HEK293T (cell line): Measurements from ENCODE around the gene N4BP2L1.

Experiments
- L3MBTL2 ChIP-seq: fragments of 450-650 bp; conservative IDR thresholded peaks from 2 replicates; pipeline ENCODE4 v1.6.1; 2016; ENCODE audit warnings: mild to moderate bottlenecking
- SP1 ChIP-seq: fragments of 450-650 bp; IDR thresholded peaks from 2 replicates; pipeline ENCODE4 v1.6.1; 2017
- SUZ12 ChIP-seq: fragments of 450-650 bp; IDR thresholded peaks from 2 replicates; pipeline ENCODE4 v1.6.1; 2016; ENCODE audit warnings: mild to moderate bottlenecking
- TF ChIP-seq, protein P1 (sequence below): fragments of 450-650 bp; IDR thresholded peaks from 2 replicates; pipeline ENCODE4 v1.6.1; 2016

DNA sequence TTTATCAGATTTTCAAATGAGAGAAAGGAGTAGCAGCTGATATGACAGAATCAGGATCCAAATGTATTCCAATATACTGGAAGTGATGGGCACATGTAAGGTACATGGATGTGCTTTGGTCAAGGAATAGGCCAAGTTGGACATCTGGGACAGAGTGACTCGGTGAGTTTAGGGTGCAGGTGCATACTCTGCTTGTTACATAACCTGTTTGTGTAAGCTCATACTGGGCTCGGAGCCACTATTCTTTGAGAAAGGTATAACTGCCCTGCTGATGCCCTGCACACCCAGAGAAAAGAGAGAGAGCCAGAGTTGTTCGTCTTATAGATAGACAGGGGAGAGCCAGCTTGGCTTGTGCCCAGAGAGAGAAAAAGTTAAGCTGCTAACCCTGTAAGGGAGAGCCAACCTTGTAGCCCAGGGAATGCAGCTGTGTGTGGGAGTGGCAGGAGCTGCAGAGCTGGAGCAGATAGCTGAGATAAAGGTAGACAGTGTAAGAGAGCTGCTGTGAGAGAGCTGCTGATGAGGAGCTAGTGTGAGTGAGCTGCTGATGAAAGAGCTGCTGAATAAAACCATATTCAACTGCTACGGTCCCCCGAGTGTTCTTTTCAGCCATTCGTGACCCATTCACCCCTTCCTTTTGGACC, 40.7 kb upstream of the N4BP2L1 start:
- TF ChIP-seq, protein P1, sequence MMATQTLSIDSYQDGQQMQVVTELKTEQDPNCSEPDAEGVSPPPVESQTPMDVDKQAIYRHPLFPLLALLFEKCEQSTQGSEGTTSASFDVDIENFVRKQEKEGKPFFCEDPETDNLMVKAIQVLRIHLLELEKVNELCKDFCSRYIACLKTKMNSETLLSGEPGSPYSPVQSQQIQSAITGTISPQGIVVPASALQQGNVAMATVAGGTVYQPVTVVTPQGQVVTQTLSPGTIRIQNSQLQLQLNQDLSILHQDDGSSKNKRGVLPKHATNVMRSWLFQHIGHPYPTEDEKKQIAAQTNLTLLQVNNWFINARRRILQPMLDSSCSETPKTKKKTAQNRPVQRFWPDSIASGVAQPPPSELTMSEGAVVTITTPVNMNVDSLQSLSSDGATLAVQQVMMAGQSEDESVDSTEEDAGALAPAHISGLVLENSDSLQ, result no peak
- no peak for TF ChIP-seq SUZ12
- TF ChIP-seq SP1, result no peak
- TF ChIP-seq L3MBTL2, result no peak
